HL-60 (cell line): Measurements from ENCODE around the gene NEK10.

ENCODE experiments used
- TF ChIP-seq, protein P1 (sequence below): IDR thresholded peaks from one replicate; pipeline ENCODE4 v1.5.1; 2011; ENCODE audit warnings: low read length, control low read depth, inconsistent platforms; ENCODE audit not compliant: insufficient read depth
- TF ChIP-seq, protein P2 (sequence below): IDR thresholded peaks from 2 replicates; pipeline ENCODE4 v1.6.1; 2012; ENCODE audit warnings: low read depth; ENCODE audit not compliant: insufficient replicate concordance

DNA sequence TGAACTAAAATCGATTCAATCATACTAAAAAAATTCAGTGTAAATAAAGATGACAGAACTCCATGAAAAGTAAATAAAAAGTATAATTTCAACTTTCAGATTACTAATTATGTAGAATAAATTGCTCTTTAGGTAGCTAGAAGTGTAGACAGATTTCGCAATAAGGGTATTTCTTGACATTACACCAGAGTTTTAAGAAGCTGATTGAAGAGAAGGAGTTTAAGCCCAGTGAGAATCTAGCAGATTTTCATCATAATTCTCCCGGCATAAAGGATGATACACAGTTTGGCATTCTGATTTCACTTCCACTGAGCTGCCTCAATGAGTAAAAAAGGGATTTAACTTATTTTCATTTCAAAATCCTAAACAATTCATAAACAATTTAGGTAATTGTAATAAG, 259.2 kb downstream of the NEK10 start:
- TF ChIP-seq, protein P1, sequence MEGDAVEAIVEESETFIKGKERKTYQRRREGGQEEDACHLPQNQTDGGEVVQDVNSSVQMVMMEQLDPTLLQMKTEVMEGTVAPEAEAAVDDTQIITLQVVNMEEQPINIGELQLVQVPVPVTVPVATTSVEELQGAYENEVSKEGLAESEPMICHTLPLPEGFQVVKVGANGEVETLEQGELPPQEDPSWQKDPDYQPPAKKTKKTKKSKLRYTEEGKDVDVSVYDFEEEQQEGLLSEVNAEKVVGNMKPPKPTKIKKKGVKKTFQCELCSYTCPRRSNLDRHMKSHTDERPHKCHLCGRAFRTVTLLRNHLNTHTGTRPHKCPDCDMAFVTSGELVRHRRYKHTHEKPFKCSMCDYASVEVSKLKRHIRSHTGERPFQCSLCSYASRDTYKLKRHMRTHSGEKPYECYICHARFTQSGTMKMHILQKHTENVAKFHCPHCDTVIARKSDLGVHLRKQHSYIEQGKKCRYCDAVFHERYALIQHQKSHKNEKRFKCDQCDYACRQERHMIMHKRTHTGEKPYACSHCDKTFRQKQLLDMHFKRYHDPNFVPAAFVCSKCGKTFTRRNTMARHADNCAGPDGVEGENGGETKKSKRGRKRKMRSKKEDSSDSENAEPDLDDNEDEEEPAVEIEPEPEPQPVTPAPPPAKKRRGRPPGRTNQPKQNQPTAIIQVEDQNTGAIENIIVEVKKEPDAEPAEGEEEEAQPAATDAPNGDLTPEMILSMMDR, result no peak
- TF ChIP-seq, protein P2, sequence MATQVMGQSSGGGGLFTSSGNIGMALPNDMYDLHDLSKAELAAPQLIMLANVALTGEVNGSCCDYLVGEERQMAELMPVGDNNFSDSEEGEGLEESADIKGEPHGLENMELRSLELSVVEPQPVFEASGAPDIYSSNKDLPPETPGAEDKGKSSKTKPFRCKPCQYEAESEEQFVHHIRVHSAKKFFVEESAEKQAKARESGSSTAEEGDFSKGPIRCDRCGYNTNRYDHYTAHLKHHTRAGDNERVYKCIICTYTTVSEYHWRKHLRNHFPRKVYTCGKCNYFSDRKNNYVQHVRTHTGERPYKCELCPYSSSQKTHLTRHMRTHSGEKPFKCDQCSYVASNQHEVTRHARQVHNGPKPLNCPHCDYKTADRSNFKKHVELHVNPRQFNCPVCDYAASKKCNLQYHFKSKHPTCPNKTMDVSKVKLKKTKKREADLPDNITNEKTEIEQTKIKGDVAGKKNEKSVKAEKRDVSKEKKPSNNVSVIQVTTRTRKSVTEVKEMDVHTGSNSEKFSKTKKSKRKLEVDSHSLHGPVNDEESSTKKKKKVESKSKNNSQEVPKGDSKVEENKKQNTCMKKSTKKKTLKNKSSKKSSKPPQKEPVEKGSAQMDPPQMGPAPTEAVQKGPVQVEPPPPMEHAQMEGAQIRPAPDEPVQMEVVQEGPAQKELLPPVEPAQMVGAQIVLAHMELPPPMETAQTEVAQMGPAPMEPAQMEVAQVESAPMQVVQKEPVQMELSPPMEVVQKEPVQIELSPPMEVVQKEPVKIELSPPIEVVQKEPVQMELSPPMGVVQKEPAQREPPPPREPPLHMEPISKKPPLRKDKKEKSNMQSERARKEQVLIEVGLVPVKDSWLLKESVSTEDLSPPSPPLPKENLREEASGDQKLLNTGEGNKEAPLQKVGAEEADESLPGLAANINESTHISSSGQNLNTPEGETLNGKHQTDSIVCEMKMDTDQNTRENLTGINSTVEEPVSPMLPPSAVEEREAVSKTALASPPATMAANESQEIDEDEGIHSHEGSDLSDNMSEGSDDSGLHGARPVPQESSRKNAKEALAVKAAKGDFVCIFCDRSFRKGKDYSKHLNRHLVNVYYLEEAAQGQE, result no peak
